ENCODE results near the gene SORCS2. TPM values are rescaled to one million over a fixed set of nuclear protein-coding genes. Genes with fewer than 3 reads are reported as not detected.

SORCS2 gene
- total and polyA plus RNA-seq, 2 of the 13 experiments (the other 11 are each of a cell fraction or from before 2014, with no cell fraction given) = 0.82 to 1.0 TPM

GRCh38 chr4:7629501-7630254 lies 437.3 kb downstream of the SORCS2 start (continued):
- TF ChIP-seq MLXIP (CRISPR knock-in tag; IDR thresholded peaks at IDR 0.05; ENCODE audit: borderline replicate concordance) = no peak
- no peak for TF ChIP-seq FOXM1 (CRISPR knock-in tag; IDR thresholded peaks at IDR 0.05)
- no peak for TF ChIP-seq CHD4 (IDR thresholded peaks at IDR 0.05; ENCODE audit: borderline replicate concordance, low read length)
- TF ChIP-seq SMARCE1 (IDR thresholded peaks at IDR 0.05; ENCODE audit: borderline replicate concordance) = no peak
- TF ChIP-seq NCOA2 (CRISPR knock-in tag; IDR thresholded peaks at IDR 0.05) = peak; percentile 71
- no peak for TF ChIP-seq SYNCRIP (IDR thresholded peaks at IDR 0.05; ENCODE audit: insufficient read depth, low read depth, low read length)
- no peak; the same call in 1 of the 2 replicates for TF ChIP-seq MED1 (CRISPR knock-in tag; IDR thresholded peaks at IDR 0.05)
- no peak for TF ChIP-seq ATF3 (CRISPR knock-in tag; IDR thresholded peaks at IDR 0.05)
- no peak for TF ChIP-seq PREB (CRISPR knock-in tag; IDR thresholded peaks at IDR 0.05)
- no peak for TF ChIP-seq ZNF280D (CRISPR knock-in tag; IDR thresholded peaks at IDR 0.05)
- TF ChIP-seq ZNF614 (CRISPR knock-in tag; IDR thresholded peaks at IDR 0.05; ENCODE audit: borderline replicate concordance) = no peak
- no peak for TF ChIP-seq SNAPC4 (CRISPR knock-in tag; IDR thresholded peaks at IDR 0.05)
- TF ChIP-seq PRPF4 (IDR thresholded peaks at IDR 0.05; ENCODE audit: low read depth, low read length, poor library complexity, severe bottlenecking) = no peak
- no peak for TF ChIP-seq SALL2 (CRISPR knock-in tag; IDR thresholded peaks at IDR 0.05)
- peak; percentile 13; the same call in 1 of the 2 replicates for TF ChIP-seq HOXA3 (CRISPR knock-in tag; IDR thresholded peaks at IDR 0.05)
- TF ChIP-seq GZF1 (CRISPR knock-in tag; IDR thresholded peaks at IDR 0.05) = no peak
- TF ChIP-seq POLR2AphosphoS5 (IDR thresholded peaks at IDR 0.05; ENCODE audit: low read depth, low read length) = no peak
